ENCODE measurements around the gene TEPSIN.

Gene TEPSIN

GRCh38 chr17:81218459-81218858 lies 20.4 kb downstream of the TEPSIN start:
- no peak for TF ChIP-seq ZNF8 (CRISPR knock-in tag; IDR thresholded peaks at IDR 0.05)
- TF ChIP-seq, protein P1, sequence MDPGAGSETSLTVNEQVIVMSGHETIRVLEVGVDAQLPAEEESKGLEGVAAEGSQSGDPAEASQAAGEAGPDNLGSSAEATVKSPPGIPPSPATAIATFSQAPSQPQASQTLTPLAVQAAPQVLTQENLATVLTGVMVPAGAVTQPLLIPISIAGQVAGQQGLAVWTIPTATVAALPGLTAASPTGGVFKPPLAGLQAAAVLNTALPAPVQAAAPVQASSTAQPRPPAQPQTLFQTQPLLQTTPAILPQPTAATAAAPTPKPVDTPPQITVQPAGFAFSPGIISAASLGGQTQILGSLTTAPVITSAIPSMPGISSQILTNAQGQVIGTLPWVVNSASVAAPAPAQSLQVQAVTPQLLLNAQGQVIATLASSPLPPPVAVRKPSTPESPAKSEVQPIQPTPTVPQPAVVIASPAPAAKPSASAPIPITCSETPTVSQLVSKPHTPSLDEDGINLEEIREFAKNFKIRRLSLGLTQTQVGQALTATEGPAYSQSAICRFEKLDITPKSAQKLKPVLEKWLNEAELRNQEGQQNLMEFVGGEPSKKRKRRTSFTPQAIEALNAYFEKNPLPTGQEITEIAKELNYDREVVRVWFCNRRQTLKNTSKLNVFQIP (CRISPR knock-in tag; IDR thresholded peaks at IDR 0.05; ENCODE audit: borderline replicate concordance, low read depth) = no peak
- no peak for TF ChIP-seq TCF4 (CRISPR knock-in tag; IDR thresholded peaks at IDR 0.05; ENCODE audit: borderline replicate concordance)
- no peak for TF ChIP-seq TOX (CRISPR knock-in tag; IDR thresholded peaks at IDR 0.05; ENCODE audit: borderline replicate concordance)
- no peak for TF ChIP-seq ZFP3 (CRISPR knock-in tag; IDR thresholded peaks at IDR 0.05)
- no peak for TF ChIP-seq CREB5 (CRISPR knock-in tag; IDR thresholded peaks at IDR 0.05; ENCODE audit: low read depth)
- no peak for TF ChIP-seq ZNF565 (CRISPR knock-in tag; conservative IDR thresholded peaks at IDR 0.05; ENCODE audit: low read depth)
- no peak for TF ChIP-seq ZFP30 (CRISPR knock-in tag; IDR thresholded peaks at IDR 0.05)
- TF ChIP-seq ARNTL (CRISPR knock-in tag; IDR thresholded peaks at IDR 0.05; ENCODE audit: borderline replicate concordance, low read depth) = no peak
- no peak for TF ChIP-seq CSDC2 (CRISPR knock-in tag; IDR thresholded peaks at IDR 0.05)
- no peak for TF ChIP-seq GLIS3 (CRISPR knock-in tag; IDR thresholded peaks at IDR 0.05)
- TF ChIP-seq ZNF70 (CRISPR knock-in tag; IDR thresholded peaks at IDR 0.05) = no peak
- no peak for TF ChIP-seq ESRRG (CRISPR knock-in tag; IDR thresholded peaks at IDR 0.05)
- no peak for ATAC-seq

- no peak for ATAC-seq
- TF ChIP-seq ZFP3 (CRISPR knock-in tag; IDR thresholded peaks at IDR 0.05) (no peak), PPARA (CRISPR knock-in tag; IDR thresholded peaks at IDR 0.05; ENCODE audit: borderline replicate concordance) (no peak), BACH2 (CRISPR knock-in tag; IDR thresholded peaks at IDR 0.05; ENCODE audit: borderline replicate concordance) (no peak), ZNF70 (CRISPR knock-in tag; IDR thresholded peaks at IDR 0.05) (no peak), ZNF8 (CRISPR knock-in tag; IDR thresholded peaks at IDR 0.05) (no peak), CREB5 (CRISPR knock-in tag; IDR thresholded peaks at IDR 0.05; ENCODE audit: low read depth) (no peak), ISL1 (CRISPR knock-in tag; IDR thresholded peaks at IDR 0.05) (no peak), CSDC2 (CRISPR knock-in tag; IDR thresholded peaks at IDR 0.05) (no peak), ARNTL (CRISPR knock-in tag; IDR thresholded peaks at IDR 0.05; ENCODE audit: borderline replicate concordance, low read depth) (no peak)
These were observed 21.4 kb downstream of the TEPSIN start for GRCh38 chr17:81217491-81217890.

GRCh38 chr17:81213978-81214377 lies 24.9 kb downstream of the TEPSIN start:
- TF ChIP-seq TSHZ2 (CRISPR knock-in tag; IDR thresholded peaks at IDR 0.05) (no peak), CREB5 (CRISPR knock-in tag; IDR thresholded peaks at IDR 0.05; ENCODE audit: low read depth) (no peak), ISL1 (CRISPR knock-in tag; IDR thresholded peaks at IDR 0.05) (no peak), ESRRG (CRISPR knock-in tag; IDR thresholded peaks at IDR 0.05) (no peak), TCF4 (CRISPR knock-in tag; IDR thresholded peaks at IDR 0.05; ENCODE audit: borderline replicate concordance) (no peak), RARB (CRISPR knock-in tag; IDR thresholded peaks at IDR 0.05) (no peak), ZNF70 (CRISPR knock-in tag; IDR thresholded peaks at IDR 0.05) (no peak), PPARA (CRISPR knock-in tag; IDR thresholded peaks at IDR 0.05; ENCODE audit: borderline replicate concordance) (no peak), TOX (CRISPR knock-in tag; IDR thresholded peaks at IDR 0.05; ENCODE audit: borderline replicate concordance) (no peak), SNAI2 (CRISPR knock-in tag; IDR thresholded peaks at IDR 0.05) (no peak), PATZ1 (CRISPR knock-in tag; IDR thresholded peaks at IDR 0.05; ENCODE audit: borderline replicate concordance) (no peak)
- ATAC-seq = no peak

Data from SK-N-SH treated with all-trans-retinoic acid at 6 μM for 48 hours (cell line).